ENCODE data around the gene TK1. TPM values are rescaled to one million over a fixed set of nuclear protein-coding genes. Genes with fewer than 3 reads are reported as not detected.

TK1 gene
- total RNA-seq, 4 donors from 2014 or later: 11.3 to 57.7 (median 34.3) TPM

- Histone ChIP-seq H3K36me3 (peaks cover 12 to 42% (median 19%) of the 10 kb centered on the region in 3 donors), H3K4me3 (peak overlapping the region; percentile 41 to 86 (median 65)), H3K27ac (peak overlapping the region; percentile 80 to 88 (median 86)), H3K4me1 (peaks cover 63 to 94% (median 68%) of the 10 kb centered on the region in 3 donors), H3K27me3 (peaks cover 0 to 17% (median 0%) of the 10 kb centered on the region in 4 donors), H3K9me3 (no peaks in the 10 kb centered on the region)
- TF ChIP-seq POLR2A (IDR thresholded peaks at IDR 0.05): peak in 1 of 4 donors; percentile 47
- no peak for TF ChIP-seq CTCF (IDR thresholded peaks at IDR 0.05)
- DNase-seq: no peak
- 0% methylated on average over 1 of the region's 25 CpGs; no CpG with 5 or more reads in 1 of the 2 donors for WGBS, 2 donors
- intact Hi-C loops (cut with DNase I): no loop called here
Observed at GRCh38 chr17:78127239-78127887, 59.5 kb downstream of the TK1 start.

- intact Hi-C loops (cut with DNase I): no loop called here
- peaks cover 0 to 12% (median 0%) of the 10 kb centered on the region in 4 donors for H3K27me3 ChIP-seq
- H3K4me3 ChIP-seq: peak overlapping the region in 3 of 4 donors; percentile 64 to 86 (median 66)
- H3K9me3 ChIP-seq: no peaks in the 10 kb centered on the region
- peaks cover 15 to 46% (median 24%) of the 10 kb centered on the region in 3 donors for H3K36me3 ChIP-seq
- peak overlapping the region; percentile 80 to 88 (median 86) for H3K27ac ChIP-seq
- TF ChIP-seq POLR2A (IDR thresholded peaks at IDR 0.05): no peak
- no peak for TF ChIP-seq CTCF (IDR thresholded peaks at IDR 0.05)
- 42 to 52% methylated on average over 3 to 5 of the region's 6 CpGs for WGBS, 2 donors
- H3K4me1 ChIP-seq: peaks cover 58 to 94% (median 63%) of the 10 kb centered on the region in 3 donors
- DNase-seq: no peak
Observed at GRCh38 chr17:78126895-78127238, 60.0 kb downstream of the TK1 start.

DNA sequence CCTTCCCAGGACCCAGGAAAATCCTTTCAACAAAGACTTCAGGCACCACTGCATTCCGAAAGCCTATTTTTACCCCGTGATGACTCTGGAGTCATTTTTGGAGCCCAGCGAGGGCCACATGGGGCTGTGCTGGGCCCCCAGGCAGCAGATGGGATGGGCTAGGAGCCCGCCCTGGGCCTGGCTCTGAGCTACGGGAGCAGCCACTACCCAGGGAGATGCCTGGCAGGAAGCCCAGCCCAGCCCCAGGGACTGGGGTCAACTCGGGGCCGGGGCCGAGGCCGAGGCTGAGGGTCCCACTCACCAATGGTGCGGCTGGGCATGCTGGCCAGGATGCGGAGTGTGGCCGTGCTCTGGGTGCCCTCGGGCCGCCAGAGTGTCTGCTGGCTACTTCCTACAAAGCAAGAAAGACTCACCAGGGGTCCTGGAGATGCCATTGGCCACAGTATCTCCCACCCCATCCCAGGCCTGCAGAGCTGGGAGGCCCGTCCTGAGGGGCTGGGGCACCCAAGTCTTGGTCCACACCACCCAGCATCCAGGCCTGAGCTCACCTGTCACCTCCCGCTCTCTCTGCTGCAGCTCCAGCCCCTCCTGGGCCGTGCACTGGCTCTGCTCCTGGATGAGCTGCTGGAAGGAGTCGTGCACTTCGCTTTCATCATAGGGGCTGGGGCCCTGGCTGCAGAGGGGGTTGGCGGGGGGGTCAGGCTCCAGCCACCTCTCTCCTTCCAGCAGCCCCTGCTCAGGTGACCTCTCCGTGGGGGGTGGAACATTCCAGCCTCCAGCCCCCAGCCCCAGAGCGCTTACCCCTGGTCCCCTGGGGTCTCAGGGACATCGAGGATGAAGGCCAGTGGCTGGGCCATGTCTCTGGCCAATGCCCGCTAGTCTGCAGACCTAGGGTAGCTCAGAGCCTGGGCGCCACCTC, 60.6 kb downstream of the TK1 start:
- WGBS, 2 donors: 76 to 87% methylated on average over 3 to 4 of the region's 25 CpGs
- no peak for DNase-seq
- no peak for TF ChIP-seq POLR2A (IDR thresholded peaks at IDR 0.05)
- TF ChIP-seq CTCF (IDR thresholded peaks at IDR 0.05): no peak
- Histone ChIP-seq H3K4me3 (peak overlapping the region in 2 of 4 donors; percentile 64 to 86), H3K27me3 (peaks cover 0 to 9% (median 0%) of the 10 kb centered on the region in 4 donors), H3K27ac (peak overlapping the region; percentile 80 to 88 (median 86)), H3K36me3 (peaks cover 15 to 53% (median 26%) of the 10 kb centered on the region in 3 donors), H3K9me3 (no peaks in the 10 kb centered on the region), H3K4me1 (peaks cover 52 to 91% (median 57%) of the 10 kb centered on the region in 3 donors)
- intact Hi-C loops (cut with DNase I): no loop called here

DNA sequence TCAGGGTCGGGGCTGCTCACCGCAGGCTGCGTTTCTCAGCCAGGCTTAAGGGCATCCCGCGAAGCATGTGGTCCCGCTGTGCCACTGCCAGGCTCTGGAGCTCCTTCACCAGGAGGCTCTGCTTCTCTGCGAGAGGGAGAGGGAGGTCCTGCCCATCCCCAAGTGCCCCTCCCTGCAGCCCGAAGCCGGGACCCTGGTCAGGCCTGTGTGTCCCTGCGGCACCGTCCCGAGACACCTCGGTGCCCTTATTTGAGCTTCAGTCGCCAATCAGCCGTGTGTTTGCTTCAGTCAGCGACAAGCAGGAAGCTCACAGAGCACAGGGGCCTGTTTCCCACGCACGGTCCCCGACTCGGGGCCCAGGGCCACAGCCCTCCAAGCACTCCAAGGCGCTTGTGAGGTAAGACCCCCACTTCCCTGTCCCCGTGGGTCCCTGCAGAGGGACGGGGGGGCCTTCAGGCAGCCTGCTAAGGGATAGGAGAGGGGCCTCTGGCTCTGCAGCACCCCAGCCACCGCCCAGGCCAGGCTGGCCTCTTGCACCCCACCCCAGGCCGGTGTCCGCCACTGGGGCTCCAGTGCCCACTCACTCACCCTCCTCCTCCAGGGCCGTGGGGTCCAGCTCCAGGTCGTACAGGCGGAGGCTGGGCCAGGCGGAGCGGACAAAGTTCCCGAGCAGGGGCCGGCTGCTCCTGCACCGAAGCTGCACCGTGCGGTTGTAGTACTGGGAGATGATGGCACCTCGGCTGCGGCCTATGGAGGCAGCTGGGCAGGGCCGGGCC, 61.5 kb downstream of the TK1 start:
- Histone ChIP-seq H3K9me3 (no peaks in the 10 kb centered on the region), H3K36me3 (peaks cover 15 to 62% (median 26%) of the 10 kb centered on the region in 3 donors), H3K27me3 (peaks cover 0 to 5% (median 0%) of the 10 kb centered on the region in 4 donors), H3K27ac (peak overlapping the region; percentile 28 to 88 (median 66)), H3K4me3 (peak overlapping the region in 1 of 4 donors; percentile 25), H3K4me1 (peaks cover 46 to 82% (median 53%) of the 10 kb centered on the region in 3 donors)
- DNase-seq: no peak
- intact Hi-C loops (cut with DNase I): no loop called here
- 60 to 88% methylated on average over 1 to 10 of the region's 39 CpGs for WGBS, 2 donors
- TF ChIP-seq CTCF (IDR thresholded peaks at IDR 0.05) (no peak), POLR2A (IDR thresholded peaks at IDR 0.05) (no peak)

Data from esophagus squamous epithelium (tissue), 5 donors.